ES-I3 (cell line): ENCODE results near the gene FAM117A.

Source experiments
- H3K36me3 ChIP-seq: 2 replicates; pipeline ENCODE4 v1.6.1; 2013; ENCODE audit warnings: mild to moderate bottlenecking, low read length, control low read depth, moderate library complexity; ENCODE audit not compliant: insufficient read depth
- H3K4me1 ChIP-seq: 2 replicates; pipeline ENCODE4 v1.6.1; 2013; ENCODE audit warnings: mild to moderate bottlenecking, control low read depth, low read length; ENCODE audit not compliant: insufficient read depth
- H3K9ac ChIP-seq: 2 replicates; pipeline ENCODE4 v1.6.1; 2013; ENCODE audit warnings: low read depth, mild to moderate bottlenecking, low read length, moderate library complexity
- H3K9me3 ChIP-seq: 2 replicates; pipeline ENCODE4 v1.6.1; 2013; ENCODE audit warnings: mild to moderate bottlenecking, low read length, moderate library complexity; ENCODE audit not compliant: control insufficient read depth, insufficient read depth

FAM117A gene

GRCh38 chr17:49756323-49757150 is 7.4 kb downstream of the FAM117A start:
- no peaks in the 10 kb centered on the region for H3K36me3 ChIP-seq
- H3K9ac ChIP-seq, result no peak overlapping the region
- no peaks in the 10 kb centered on the region for H3K9me3 ChIP-seq
- H3K4me1 ChIP-seq, result peaks cover 5% of the 10 kb centered on the region

- H3K36me3 ChIP-seq, result no peaks in the 10 kb centered on the region
- H3K9ac ChIP-seq, result no peak overlapping the region
- H3K9me3 ChIP-seq, result no peaks in the 10 kb centered on the region
- peaks cover 5% of the 10 kb centered on the region for H3K4me1 ChIP-seq
These were observed 8.2 kb downstream of the FAM117A start for GRCh38 chr17:49755663-49756283.

- Histone ChIP-seq H3K4me1 (no peaks in the 10 kb centered on the region; the same call in 1 of the 2 replicates), H3K9ac (no peak overlapping the region), H3K9me3 (no peaks in the 10 kb centered on the region), H3K36me3 (no peaks in the 10 kb centered on the region)
These were observed 10.0 kb downstream of the FAM117A start for GRCh38 chr17:49753959-49754391.

- Histone ChIP-seq H3K36me3 (peaks cover 4% of the 10 kb centered on the region; the same call in 1 of the 2 replicates), H3K9ac (no peak overlapping the region), H3K9me3 (no peaks in the 10 kb centered on the region), H3K4me1 (no peaks in the 10 kb centered on the region; the same call in 1 of the 2 replicates)
These were observed 11.4 kb downstream of the FAM117A start for GRCh38 chr17:49752508-49752907.

GRCh38 chr17:49749730-49750129 is 14.2 kb downstream of the FAM117A start:
- H3K9me3 ChIP-seq, result no peaks in the 10 kb centered on the region
- H3K36me3 ChIP-seq, result peaks cover 4% of the 10 kb centered on the region; the same call in 1 of the 2 replicates
- H3K4me1 ChIP-seq, result no peaks in the 10 kb centered on the region; the same call in 1 of the 2 replicates
- no peak overlapping the region for H3K9ac ChIP-seq

- Histone ChIP-seq H3K9ac (no peak overlapping the region), H3K9me3 (no peaks in the 10 kb centered on the region), H3K4me1 (no peaks in the 10 kb centered on the region; the same call in 1 of the 2 replicates), H3K36me3 (peaks cover 4% of the 10 kb centered on the region; the same call in 1 of the 2 replicates)
These were observed 15.1 kb downstream of the FAM117A start for GRCh38 chr17:49748791-49749190.

GRCh38 chr17:49748223-49748622 is 15.7 kb downstream of the FAM117A start:
- Histone ChIP-seq H3K9ac (no peak overlapping the region), H3K9me3 (no peaks in the 10 kb centered on the region), H3K4me1 (no peaks in the 10 kb centered on the region; the same call in 1 of the 2 replicates), H3K36me3 (peaks cover 4% of the 10 kb centered on the region; the same call in 1 of the 2 replicates)

- Histone ChIP-seq H3K36me3 (peaks cover 4% of the 10 kb centered on the region; the same call in 1 of the 2 replicates), H3K4me1 (no peaks in the 10 kb centered on the region; the same call in 1 of the 2 replicates), H3K9ac (no peak overlapping the region), H3K9me3 (no peaks in the 10 kb centered on the region)
These were observed 16.3 kb downstream of the FAM117A start for GRCh38 chr17:49747632-49748031.

GRCh38 chr17:49746791-49747490 is 17.0 kb downstream of the FAM117A start:
- no peaks in the 10 kb centered on the region for H3K9me3 ChIP-seq
- peaks cover 4% of the 10 kb centered on the region; the same call in 1 of the 2 replicates for H3K36me3 ChIP-seq
- no peak overlapping the region for H3K9ac ChIP-seq
- no peaks in the 10 kb centered on the region for H3K4me1 ChIP-seq

- Histone ChIP-seq H3K9ac (no peak overlapping the region), H3K36me3 (peaks cover 4% of the 10 kb centered on the region; the same call in 1 of the 2 replicates), H3K9me3 (no peaks in the 10 kb centered on the region), H3K4me1 (no peaks in the 10 kb centered on the region)
These were observed 18.5 kb downstream of the FAM117A start for GRCh38 chr17:49745175-49746139.

- H3K4me1 ChIP-seq, result no peaks in the 10 kb centered on the region
- no peaks in the 10 kb centered on the region for H3K9me3 ChIP-seq
- H3K9ac ChIP-seq, result no peak overlapping the region
- no peaks in the 10 kb centered on the region for H3K36me3 ChIP-seq
These were observed 21.7 kb downstream of the FAM117A start for GRCh38 chr17:49742166-49742638.

GRCh38 chr17:49741692-49742076 is 22.2 kb downstream of the FAM117A start:
- no peaks in the 10 kb centered on the region for H3K36me3 ChIP-seq
- H3K9ac ChIP-seq, result no peak overlapping the region
- no peaks in the 10 kb centered on the region for H3K9me3 ChIP-seq
- no peaks in the 10 kb centered on the region for H3K4me1 ChIP-seq

GRCh38 chr17:49741009-49741691 is 22.8 kb downstream of the FAM117A start:
- no peaks in the 10 kb centered on the region for H3K36me3 ChIP-seq
- H3K4me1 ChIP-seq, result no peaks in the 10 kb centered on the region
- no peak overlapping the region for H3K9ac ChIP-seq

More at GRCh38 chr17:49741009-49741691, 22.8 kb downstream of the FAM117A start:
- no peaks in the 10 kb centered on the region for H3K9me3 ChIP-seq
